Left hindlimb (tissue), 1 donor: ENCODE data around the gene ERN1.

ENCODE experiments used
- DNase-seq: peaks from one replicate; pipeline ENCODE4 v3.0.0-alpha.2; 2018

Gene ERN1

GRCh38 chr17:64157669-64158180, 27.8 kb upstream of the ERN1 start:
- DNase-seq, result no peak

GRCh38 chr17:64156670-64157069, 26.7 kb upstream of the ERN1 start:
- no peak for DNase-seq

GRCh38 chr17:64155751-64156544, 26.0 kb upstream of the ERN1 start:
- peak; percentile 79 for DNase-seq

- DNase-seq, result no peak
These were observed 25.2 kb upstream of the ERN1 start for GRCh38 chr17:64155129-64155528.

- DNase-seq, result no peak
These were observed 24.8 kb upstream of the ERN1 start for GRCh38 chr17:64154717-64155116.

GRCh38 chr17:64154313-64154695, 24.4 kb upstream of the ERN1 start:
- no peak for DNase-seq

- DNase-seq, result no peak
These were observed 23.8 kb upstream of the ERN1 start for GRCh38 chr17:64153565-64154312.

- no peak for DNase-seq
These were observed 22.6 kb upstream of the ERN1 start for GRCh38 chr17:64152428-64153125.

- DNase-seq, result no peak
These were observed 21.0 kb upstream of the ERN1 start for GRCh38 chr17:64151016-64151368.

- no peak for DNase-seq
These were observed 20.5 kb upstream of the ERN1 start for GRCh38 chr17:64150237-64151015.

- DNase-seq, result no peak
These were observed 19.3 kb upstream of the ERN1 start for GRCh38 chr17:64149196-64149595.

GRCh38 chr17:64148699-64149098, 18.8 kb upstream of the ERN1 start:
- no peak for DNase-seq

- DNase-seq, result no peak
These were observed 18.2 kb upstream of the ERN1 start for GRCh38 chr17:64148017-64148631.

GRCh38 chr17:64147110-64148016, 17.4 kb upstream of the ERN1 start:
- DNase-seq, result no peak

GRCh38 chr17:64146418-64147109, 16.6 kb upstream of the ERN1 start:
- peak; percentile 80 for DNase-seq

- DNase-seq, result peak; percentile 97
These were observed 15.9 kb upstream of the ERN1 start for GRCh38 chr17:64145751-64146417.

- DNase-seq, result no peak
These were observed 15.4 kb upstream of the ERN1 start for GRCh38 chr17:64145375-64145750.

GRCh38 chr17:64139542-64139941, 9.6 kb upstream of the ERN1 start:
- no peak for DNase-seq

GRCh38 chr17:64138441-64138840, 8.5 kb upstream of the ERN1 start:
- no peak for DNase-seq

- DNase-seq, result no peak
These were observed 5.1 kb upstream of the ERN1 start for GRCh38 chr17:64135000-64135399.
